HG02885 (cell line): ENCODE measurements around the gene HOXC10.

Experiments
- ATAC-seq: cut with Tn5 transposase; IDR thresholded peaks from one replicate; pipeline ENCODE4 v1.9.1; 2021; ENCODE audit warnings: mild to moderate bottlenecking; ENCODE audit not compliant: unreplicated experiment, poor library complexity

Gene HOXC10

GRCh38 chr12:54024581-54025305, 39.8 kb downstream of the HOXC10 start:
- ATAC-seq = no peak

GRCh38 chr12:54025499-54026405, 40.8 kb downstream of the HOXC10 start:
- ATAC-seq = no peak

GRCh38 chr12:54026640-54027441, 41.9 kb downstream of the HOXC10 start:
- ATAC-seq = no peak

- no peak for ATAC-seq
Observed at GRCh38 chr12:54027442-54027786, 42.5 kb downstream of the HOXC10 start.

- no peak for ATAC-seq
Observed at GRCh38 chr12:54028314-54029201, 43.6 kb downstream of the HOXC10 start, which contains the start of gene HOXC6. HOXC6 (plus strand) TSS chr12:54028440; CDS start chr12:54028522, 82 bp downstream.

- ATAC-seq = no peak
Observed at GRCh38 chr12:54029529-54030441, 44.8 kb downstream of the HOXC10 start.

- ATAC-seq = no peak
Observed at GRCh38 chr12:54030442-54030801, 45.5 kb downstream of the HOXC10 start.

- ATAC-seq = no peak
Observed at GRCh38 chr12:54030889-54031471, 46.0 kb downstream of the HOXC10 start.

GRCh38 chr12:54031480-54031879, 46.5 kb downstream of the HOXC10 start:
- ATAC-seq = no peak

GRCh38 chr12:54032086-54032619, 47.2 kb downstream of the HOXC10 start:
- no peak for ATAC-seq

- ATAC-seq = no peak
Observed at GRCh38 chr12:54032627-54033100, 47.7 kb downstream of the HOXC10 start, which contains the start of gene HOXC5. HOXC5 (plus strand) TSS chr12:54033050; CDS start chr12:54033123, 73 bp downstream.

GRCh38 chr12:54033106-54033979, 48.4 kb downstream of the HOXC10 start:
- ATAC-seq = no peak

GRCh38 chr12:54033980-54034784, 49.2 kb downstream of the HOXC10 start:
- ATAC-seq = no peak

GRCh38 chr12:54034785-54035310, 49.9 kb downstream of the HOXC10 start:
- no peak for ATAC-seq

- no peak for ATAC-seq
Observed at GRCh38 chr12:54035568-54036264, 50.8 kb downstream of the HOXC10 start.
